Right atrium auricular region (tissue), 2 donors: ENCODE measurements around the gene IFNGR1. TPM values are rescaled to one million over a fixed set of nuclear protein-coding genes. Genes with fewer than 3 reads are reported as not detected.

ENCODE experiments used
- DNase-seq: peaks from one replicate; pipeline ENCODE4 v3.0.0-alpha.2; 2019; ENCODE audit warnings: low spot score
- H3K27ac ChIP-seq, 2 donors: fragments of 200-600 bp; sonication (generic); 1 replicate in 1 of 2; 2 replicates in 1 of 2; pipeline ENCODE4 v1.5.1; 2016 to 2019
- H3K27me3 ChIP-seq, 2 donors: fragments of 200-600 bp; sonication (generic); one replicate each; pipeline versions ENCODE4 v1.5.1 to v1.6.0; 2017 to 2019
- H3K36me3 ChIP-seq: fragments of 200-600 bp; sonication (generic); one replicate; pipeline ENCODE4 v1.5.1; 2016
- H3K4me1 ChIP-seq, 2 donors: fragments of 200-600 bp; sonication (generic); one replicate each; pipeline versions ENCODE4 v1.5.1 to v1.6.0; 2017 to 2019
- H3K4me3 ChIP-seq, 2 donors: fragments of 200-600 bp; sonication (generic); 1 replicate in 1 of 2; 2 replicates in 1 of 2; pipeline ENCODE4 v1.5.1; 2017 to 2019; ENCODE audit warnings: mild to moderate bottlenecking in 1 of 2, moderate library complexity in 1 of 2
- H3K9me3 ChIP-seq, 2 donors: fragments of 200-600 bp; sonication (generic); one replicate each; pipeline ENCODE4 v1.5.1; 2019
- total RNA-seq, 2 donors: library from RNA; depleted of rRNA; stranded (reverse); fragments of >200 nt; gene quantifications; one replicate each; pipeline ENCODE4 v1.1.0, GENCODE V29; 2016
- TF ChIP-seq, protein P1 (sequence below), 2 donors: fragments of 200-600 bp; sonication (generic); IDR thresholded peaks; one replicate each; pipeline ENCODE4 v1.5.1; 2019; ENCODE audit warnings: antibody characterized with exemption in 2 of 2

Gene IFNGR1
- total RNA-seq, 2 donors from 2014 or later, result 111 to 143 TPM

DNA sequence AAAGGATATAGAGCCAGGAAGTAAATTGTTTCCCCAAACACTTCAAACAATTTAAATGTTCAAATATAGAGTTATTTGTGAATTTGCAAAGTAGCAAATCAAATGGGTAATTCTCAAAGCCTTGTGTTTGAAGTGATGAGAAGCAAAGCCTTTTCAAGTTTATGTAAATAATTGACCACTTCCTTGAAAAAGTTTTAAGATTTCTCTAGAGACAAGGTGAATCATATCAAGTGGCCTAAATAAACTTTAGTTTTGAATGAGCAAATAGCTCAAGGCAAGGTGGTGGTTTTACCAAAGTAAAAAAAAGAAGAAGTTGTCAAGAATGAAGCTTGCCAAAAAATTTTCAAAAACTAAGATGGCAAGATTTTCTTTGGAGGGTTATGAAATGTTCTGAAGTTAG lies 42.6 kb upstream of the IFNGR1 start:
- H3K27ac ChIP-seq, result peak overlapping the region; percentile 12 to 57
- H3K36me3 ChIP-seq, result no peaks in the 10 kb centered on the region
- no peaks in the 10 kb centered on the region for H3K9me3 ChIP-seq
- no peak for DNase-seq
- peaks cover 0 to 17% of the 10 kb centered on the region in 2 donors for H3K4me1 ChIP-seq
- TF ChIP-seq, protein P1, sequence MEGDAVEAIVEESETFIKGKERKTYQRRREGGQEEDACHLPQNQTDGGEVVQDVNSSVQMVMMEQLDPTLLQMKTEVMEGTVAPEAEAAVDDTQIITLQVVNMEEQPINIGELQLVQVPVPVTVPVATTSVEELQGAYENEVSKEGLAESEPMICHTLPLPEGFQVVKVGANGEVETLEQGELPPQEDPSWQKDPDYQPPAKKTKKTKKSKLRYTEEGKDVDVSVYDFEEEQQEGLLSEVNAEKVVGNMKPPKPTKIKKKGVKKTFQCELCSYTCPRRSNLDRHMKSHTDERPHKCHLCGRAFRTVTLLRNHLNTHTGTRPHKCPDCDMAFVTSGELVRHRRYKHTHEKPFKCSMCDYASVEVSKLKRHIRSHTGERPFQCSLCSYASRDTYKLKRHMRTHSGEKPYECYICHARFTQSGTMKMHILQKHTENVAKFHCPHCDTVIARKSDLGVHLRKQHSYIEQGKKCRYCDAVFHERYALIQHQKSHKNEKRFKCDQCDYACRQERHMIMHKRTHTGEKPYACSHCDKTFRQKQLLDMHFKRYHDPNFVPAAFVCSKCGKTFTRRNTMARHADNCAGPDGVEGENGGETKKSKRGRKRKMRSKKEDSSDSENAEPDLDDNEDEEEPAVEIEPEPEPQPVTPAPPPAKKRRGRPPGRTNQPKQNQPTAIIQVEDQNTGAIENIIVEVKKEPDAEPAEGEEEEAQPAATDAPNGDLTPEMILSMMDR (IDR thresholded peaks at IDR 0.05), result no peak
- no peak overlapping the region for H3K4me3 ChIP-seq
- H3K27me3 ChIP-seq, result no peaks in the 10 kb centered on the region

- DNase-seq, result no peak
- H3K27me3 ChIP-seq, result no peaks in the 10 kb centered on the region
- H3K27ac ChIP-seq, result peak overlapping the region; percentile 12 to 57
- H3K9me3 ChIP-seq, result no peaks in the 10 kb centered on the region
- H3K4me3 ChIP-seq, result no peak overlapping the region
- TF ChIP-seq, protein P1 (IDR thresholded peaks at IDR 0.05), result no peak
- no peaks in the 10 kb centered on the region for H3K36me3 ChIP-seq
- H3K4me1 ChIP-seq, result peaks cover 0 to 16% of the 10 kb centered on the region in 2 donors
These were observed 42.2 kb upstream of the IFNGR1 start for GRCh38 chr6:137261361-137261760.

DNA sequence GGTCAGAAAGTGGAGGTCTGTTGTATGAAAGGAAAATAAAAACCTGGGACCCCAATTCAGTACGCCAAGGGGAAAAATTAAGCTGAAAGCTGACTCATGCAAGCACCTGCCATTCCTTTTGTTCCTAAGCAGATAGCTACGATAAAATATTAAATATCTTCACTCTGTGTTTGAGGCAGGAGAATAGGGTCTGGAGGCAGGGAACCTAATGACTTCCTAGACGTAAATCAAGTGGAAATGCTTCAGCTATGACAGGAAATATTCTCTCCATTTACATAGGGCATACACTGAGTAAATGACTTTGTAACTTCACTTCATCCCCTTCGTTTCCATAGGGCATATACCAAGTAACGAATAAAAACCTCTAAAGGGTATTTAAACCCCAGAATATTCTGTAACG lies 41.0 kb upstream of the IFNGR1 start:
- TF ChIP-seq, protein P1 (IDR thresholded peaks at IDR 0.05), result no peak
- Histone ChIP-seq H3K9me3 (peaks cover 0 to 9% of the 10 kb centered on the region in 2 donors), H3K27ac (peak overlapping the region in 1 of 2 donors; percentile 57), H3K36me3 (no peaks in the 10 kb centered on the region), H3K4me1 (peaks cover 0 to 13% of the 10 kb centered on the region in 2 donors), H3K27me3 (no peaks in the 10 kb centered on the region), H3K4me3 (no peak overlapping the region)
- DNase-seq, result no peak

GRCh38 chr6:137259349-137259748 lies 40.2 kb upstream of the IFNGR1 start:
- H3K9me3 ChIP-seq, result peaks cover 0 to 18% of the 10 kb centered on the region in 2 donors
- TF ChIP-seq, protein P1 (IDR thresholded peaks at IDR 0.05), result no peak
- no peaks in the 10 kb centered on the region for H3K27me3 ChIP-seq
- no peak overlapping the region for H3K27ac ChIP-seq
- DNase-seq, result no peak
- no peak overlapping the region for H3K4me3 ChIP-seq
- H3K4me1 ChIP-seq, result peaks cover 0 to 13% of the 10 kb centered on the region in 2 donors
- H3K36me3 ChIP-seq, result no peaks in the 10 kb centered on the region

DNA sequence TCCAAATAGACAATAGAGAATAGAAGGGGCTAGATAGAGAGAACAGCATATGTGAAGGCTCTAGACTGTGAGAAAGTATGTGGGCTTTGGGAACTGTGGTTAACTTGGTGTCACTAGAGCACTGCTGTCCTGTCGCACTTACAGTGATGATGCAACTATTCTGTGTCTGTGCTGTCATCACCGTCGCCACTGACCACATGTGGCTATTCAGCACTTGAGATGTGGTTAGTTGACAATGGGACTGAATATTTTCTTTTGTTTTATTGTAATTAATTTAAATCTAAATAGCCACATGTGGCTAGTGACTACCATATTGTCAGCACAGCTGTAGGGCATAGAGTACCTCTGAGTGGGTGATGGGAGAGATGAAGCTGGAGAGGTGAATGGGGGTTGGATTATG lies 39.0 kb upstream of the IFNGR1 start:
- H3K4me1 ChIP-seq, result peaks cover 0 to 13% of the 10 kb centered on the region in 2 donors
- TF ChIP-seq, protein P1 (IDR thresholded peaks at IDR 0.05), result no peak

More for the DNA sequence above, 39.0 kb upstream of the IFNGR1 start:
- H3K36me3 ChIP-seq, result no peaks in the 10 kb centered on the region
- no peak for DNase-seq
- no peak overlapping the region for H3K4me3 ChIP-seq
- H3K27ac ChIP-seq, result no peak overlapping the region
- peaks cover 0 to 30% of the 10 kb centered on the region in 2 donors for H3K9me3 ChIP-seq
- H3K27me3 ChIP-seq, result no peaks in the 10 kb centered on the region
